Effector memory CD4-positive, alpha-beta T cell (primary cell): ENCODE results near the gene MARS1.

Experiments
- DNase-seq, 3 donors: peaks; one replicate each; pipeline ENCODE4 v3.0.0-alpha.2; 2020
- H3K27ac ChIP-seq: 2 replicates; pipeline ENCODE4 v1.7.0; 2013; ENCODE audit warnings: mild to moderate bottlenecking, low read length, moderate library complexity; ENCODE audit not compliant: insufficient read depth, poor library complexity, severe bottlenecking
- H3K27me3 ChIP-seq: replicated peaks from 2 replicates; pipeline ENCODE4 v1.7.0; 2013; ENCODE audit warnings: mild to moderate bottlenecking, low read length; ENCODE audit not compliant: insufficient read depth, control insufficient read depth, poor library complexity, severe bottlenecking
- H3K36me3 ChIP-seq: 2 replicates; pipeline ENCODE4 v1.7.0; 2013; ENCODE audit warnings: mild to moderate bottlenecking, low read length, moderate library complexity; ENCODE audit not compliant: control insufficient read depth, insufficient read depth
- H3K4me1 ChIP-seq: 2 replicates; pipeline ENCODE4 v1.7.0; 2013; ENCODE audit warnings: low read length, mild to moderate bottlenecking; ENCODE audit not compliant: control insufficient read depth, insufficient read depth, poor library complexity, severe bottlenecking
- H3K4me3 ChIP-seq: 2 replicates; pipeline ENCODE4 v1.7.0; 2013; ENCODE audit warnings: low read length, low read depth, mild to moderate bottlenecking; ENCODE audit not compliant: insufficient read depth, poor library complexity, severe bottlenecking
- H3K9me3 ChIP-seq: 2 replicates; pipeline ENCODE4 v1.7.0; 2013; ENCODE audit warnings: mild to moderate bottlenecking, low read length, moderate library complexity; ENCODE audit not compliant: control insufficient read depth

MARS1 gene

GRCh38 chr12:57472391-57472790, 15.5 kb upstream of the MARS1 start:
- Histone ChIP-seq H3K9me3 (no peaks in the 10 kb centered on the region), H3K4me1 (peaks cover 15% of the 10 kb centered on the region), H3K36me3 (peaks cover 63% of the 10 kb centered on the region), H3K27me3 (no peaks in the 10 kb centered on the region), H3K27ac (no peak overlapping the region), H3K4me3 (no peak overlapping the region)
- DNase-seq = no peak

GRCh38 chr12:57473392-57473791, 14.5 kb upstream of the MARS1 start:
- H3K4me3 ChIP-seq = no peak overlapping the region
- H3K9me3 ChIP-seq = no peaks in the 10 kb centered on the region
- no peak for DNase-seq
- H3K27me3 ChIP-seq = no peaks in the 10 kb centered on the region
- peaks cover 25% of the 10 kb centered on the region for H3K4me1 ChIP-seq
- H3K27ac ChIP-seq = no peak overlapping the region
- H3K36me3 ChIP-seq = peaks cover 63% of the 10 kb centered on the region

- H3K4me1 ChIP-seq = peaks cover 30% of the 10 kb centered on the region
- peaks cover 62% of the 10 kb centered on the region for H3K36me3 ChIP-seq
- H3K27ac ChIP-seq = no peak overlapping the region
Observed at GRCh38 chr12:57473886-57474285, 14.0 kb upstream of the MARS1 start.

GRCh38 chr12:57474430-57474829, 13.4 kb upstream of the MARS1 start:
- no peaks in the 10 kb centered on the region for H3K9me3 ChIP-seq
- peaks cover 56% of the 10 kb centered on the region for H3K36me3 ChIP-seq
- no peak overlapping the region for H3K27ac ChIP-seq
- H3K4me1 ChIP-seq = peaks cover 35% of the 10 kb centered on the region
- H3K4me3 ChIP-seq = no peak overlapping the region
- DNase-seq = no peak
- H3K27me3 ChIP-seq = no peaks in the 10 kb centered on the region

More at GRCh38 chr12:57473886-57474285, 14.0 kb upstream of the MARS1 start:
- Histone ChIP-seq H3K9me3 (no peaks in the 10 kb centered on the region), H3K27me3 (no peaks in the 10 kb centered on the region), H3K4me3 (no peak overlapping the region)
- no peak for DNase-seq

GRCh38 chr12:57474862-57475261, 13.0 kb upstream of the MARS1 start:
- no peaks in the 10 kb centered on the region for H3K9me3 ChIP-seq
- H3K27me3 ChIP-seq = no peaks in the 10 kb centered on the region
- H3K4me3 ChIP-seq = no peak overlapping the region
- H3K4me1 ChIP-seq = peaks cover 40% of the 10 kb centered on the region
- H3K27ac ChIP-seq = no peak overlapping the region
- peaks cover 52% of the 10 kb centered on the region for H3K36me3 ChIP-seq
- DNase-seq = no peak

- Histone ChIP-seq H3K4me1 (peaks cover 44% of the 10 kb centered on the region), H3K27me3 (no peaks in the 10 kb centered on the region), H3K4me3 (peak overlapping the region; percentile 75), H3K9me3 (no peaks in the 10 kb centered on the region), H3K36me3 (peaks cover 45% of the 10 kb centered on the region), H3K27ac (peak overlapping the region; percentile 90)
- no peak for DNase-seq
Observed at GRCh38 chr12:57475271-57476161, 12.4 kb upstream of the MARS1 start.

- Histone ChIP-seq H3K4me3 (peak overlapping the region; percentile 75), H3K9me3 (no peaks in the 10 kb centered on the region), H3K27ac (peak overlapping the region; percentile 90), H3K4me1 (peaks cover 52% of the 10 kb centered on the region), H3K36me3 (peaks cover 37% of the 10 kb centered on the region), H3K27me3 (no peaks in the 10 kb centered on the region)
- DNase-seq = peak; percentile 31 to 51 (median 35)
Observed at GRCh38 chr12:57476162-57476992, 11.5 kb upstream of the MARS1 start.

- no peak for DNase-seq
- Histone ChIP-seq H3K4me1 (peaks cover 52% of the 10 kb centered on the region), H3K27me3 (no peaks in the 10 kb centered on the region), H3K36me3 (peaks cover 30% of the 10 kb centered on the region), H3K27ac (peak overlapping the region; percentile 90), H3K9me3 (no peaks in the 10 kb centered on the region), H3K4me3 (peak overlapping the region; percentile 75)
Observed at GRCh38 chr12:57476993-57477709, 10.7 kb upstream of the MARS1 start.

- Histone ChIP-seq H3K36me3 (peaks cover 22% of the 10 kb centered on the region), H3K9me3 (no peaks in the 10 kb centered on the region), H3K4me3 (peak overlapping the region; percentile 75), H3K27me3 (no peaks in the 10 kb centered on the region), H3K27ac (peak overlapping the region; percentile 90), H3K4me1 (peaks cover 52% of the 10 kb centered on the region)
- DNase-seq = peak; percentile 49 to 67 (median 59)
Observed at GRCh38 chr12:57477710-57478681, 9.9 kb upstream of the MARS1 start.
